ENCODE measurements around the gene BHLHE40. TPM values are rescaled to one million over a fixed set of nuclear protein-coding genes. Genes with fewer than 3 reads are reported as not detected.

Gene BHLHE40
- total and polyA plus RNA-seq, 2 of the 8 experiments (the other 6 are each of a cell fraction or from before 2014, with no cell fraction given): 1.5 to 2.2 TPM

- TF ChIP-seq, protein P1, sequence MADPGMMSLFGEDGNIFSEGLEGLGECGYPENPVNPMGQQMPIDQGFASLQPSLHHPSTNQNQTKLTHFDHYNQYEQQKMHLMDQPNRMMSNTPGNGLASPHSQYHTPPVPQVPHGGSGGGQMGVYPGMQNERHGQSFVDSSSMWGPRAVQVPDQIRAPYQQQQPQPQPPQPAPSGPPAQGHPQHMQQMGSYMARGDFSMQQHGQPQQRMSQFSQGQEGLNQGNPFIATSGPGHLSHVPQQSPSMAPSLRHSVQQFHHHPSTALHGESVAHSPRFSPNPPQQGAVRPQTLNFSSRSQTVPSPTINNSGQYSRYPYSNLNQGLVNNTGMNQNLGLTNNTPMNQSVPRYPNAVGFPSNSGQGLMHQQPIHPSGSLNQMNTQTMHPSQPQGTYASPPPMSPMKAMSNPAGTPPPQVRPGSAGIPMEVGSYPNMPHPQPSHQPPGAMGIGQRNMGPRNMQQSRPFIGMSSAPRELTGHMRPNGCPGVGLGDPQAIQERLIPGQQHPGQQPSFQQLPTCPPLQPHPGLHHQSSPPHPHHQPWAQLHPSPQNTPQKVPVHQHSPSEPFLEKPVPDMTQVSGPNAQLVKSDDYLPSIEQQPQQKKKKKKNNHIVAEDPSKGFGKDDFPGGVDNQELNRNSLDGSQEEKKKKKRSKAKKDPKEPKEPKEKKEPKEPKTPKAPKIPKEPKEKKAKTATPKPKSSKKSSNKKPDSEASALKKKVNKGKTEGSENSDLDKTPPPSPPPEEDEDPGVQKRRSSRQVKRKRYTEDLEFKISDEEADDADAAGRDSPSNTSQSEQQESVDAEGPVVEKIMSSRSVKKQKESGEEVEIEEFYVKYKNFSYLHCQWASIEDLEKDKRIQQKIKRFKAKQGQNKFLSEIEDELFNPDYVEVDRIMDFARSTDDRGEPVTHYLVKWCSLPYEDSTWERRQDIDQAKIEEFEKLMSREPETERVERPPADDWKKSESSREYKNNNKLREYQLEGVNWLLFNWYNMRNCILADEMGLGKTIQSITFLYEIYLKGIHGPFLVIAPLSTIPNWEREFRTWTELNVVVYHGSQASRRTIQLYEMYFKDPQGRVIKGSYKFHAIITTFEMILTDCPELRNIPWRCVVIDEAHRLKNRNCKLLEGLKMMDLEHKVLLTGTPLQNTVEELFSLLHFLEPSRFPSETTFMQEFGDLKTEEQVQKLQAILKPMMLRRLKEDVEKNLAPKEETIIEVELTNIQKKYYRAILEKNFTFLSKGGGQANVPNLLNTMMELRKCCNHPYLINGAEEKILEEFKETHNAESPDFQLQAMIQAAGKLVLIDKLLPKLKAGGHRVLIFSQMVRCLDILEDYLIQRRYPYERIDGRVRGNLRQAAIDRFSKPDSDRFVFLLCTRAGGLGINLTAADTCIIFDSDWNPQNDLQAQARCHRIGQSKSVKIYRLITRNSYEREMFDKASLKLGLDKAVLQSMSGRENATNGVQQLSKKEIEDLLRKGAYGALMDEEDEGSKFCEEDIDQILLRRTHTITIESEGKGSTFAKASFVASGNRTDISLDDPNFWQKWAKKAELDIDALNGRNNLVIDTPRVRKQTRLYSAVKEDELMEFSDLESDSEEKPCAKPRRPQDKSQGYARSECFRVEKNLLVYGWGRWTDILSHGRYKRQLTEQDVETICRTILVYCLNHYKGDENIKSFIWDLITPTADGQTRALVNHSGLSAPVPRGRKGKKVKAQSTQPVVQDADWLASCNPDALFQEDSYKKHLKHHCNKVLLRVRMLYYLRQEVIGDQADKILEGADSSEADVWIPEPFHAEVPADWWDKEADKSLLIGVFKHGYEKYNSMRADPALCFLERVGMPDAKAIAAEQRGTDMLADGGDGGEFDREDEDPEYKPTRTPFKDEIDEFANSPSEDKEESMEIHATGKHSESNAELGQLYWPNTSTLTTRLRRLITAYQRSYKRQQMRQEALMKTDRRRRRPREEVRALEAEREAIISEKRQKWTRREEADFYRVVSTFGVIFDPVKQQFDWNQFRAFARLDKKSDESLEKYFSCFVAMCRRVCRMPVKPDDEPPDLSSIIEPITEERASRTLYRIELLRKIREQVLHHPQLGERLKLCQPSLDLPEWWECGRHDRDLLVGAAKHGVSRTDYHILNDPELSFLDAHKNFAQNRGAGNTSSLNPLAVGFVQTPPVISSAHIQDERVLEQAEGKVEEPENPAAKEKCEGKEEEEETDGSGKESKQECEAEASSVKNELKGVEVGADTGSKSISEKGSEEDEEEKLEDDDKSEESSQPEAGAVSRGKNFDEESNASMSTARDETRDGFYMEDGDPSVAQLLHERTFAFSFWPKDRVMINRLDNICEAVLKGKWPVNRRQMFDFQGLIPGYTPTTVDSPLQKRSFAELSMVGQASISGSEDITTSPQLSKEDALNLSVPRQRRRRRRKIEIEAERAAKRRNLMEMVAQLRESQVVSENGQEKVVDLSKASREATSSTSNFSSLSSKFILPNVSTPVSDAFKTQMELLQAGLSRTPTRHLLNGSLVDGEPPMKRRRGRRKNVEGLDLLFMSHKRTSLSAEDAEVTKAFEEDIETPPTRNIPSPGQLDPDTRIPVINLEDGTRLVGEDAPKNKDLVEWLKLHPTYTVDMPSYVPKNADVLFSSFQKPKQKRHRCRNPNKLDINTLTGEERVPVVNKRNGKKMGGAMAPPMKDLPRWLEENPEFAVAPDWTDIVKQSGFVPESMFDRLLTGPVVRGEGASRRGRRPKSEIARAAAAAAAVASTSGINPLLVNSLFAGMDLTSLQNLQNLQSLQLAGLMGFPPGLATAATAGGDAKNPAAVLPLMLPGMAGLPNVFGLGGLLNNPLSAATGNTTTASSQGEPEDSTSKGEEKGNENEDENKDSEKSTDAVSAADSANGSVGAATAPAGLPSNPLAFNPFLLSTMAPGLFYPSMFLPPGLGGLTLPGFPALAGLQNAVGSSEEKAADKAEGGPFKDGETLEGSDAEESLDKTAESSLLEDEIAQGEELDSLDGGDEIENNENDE (IDR thresholded peaks at IDR 0.05; ENCODE audit: insufficient replicate concordance, low read length): no peak
- TF ChIP-seq KDM4A (IDR thresholded peaks at IDR 0.05; ENCODE audit: low read depth, low read length, severe bottlenecking): no peak
- TF ChIP-seq SUZ12 (IDR thresholded peaks at IDR 0.05; ENCODE audit: low read length): no peak
- TF ChIP-seq BACH1 (IDR thresholded peaks at IDR 0.05; ENCODE audit: low read length): no peak
- TF ChIP-seq KDM5A (IDR thresholded peaks at IDR 0.05; ENCODE audit: low read length): no peak
- no peak for TF ChIP-seq TAF1 (IDR thresholded peaks at IDR 0.05; ENCODE audit: low read depth, low read length)
- TF ChIP-seq CBX5 (IDR thresholded peaks at IDR 0.05; ENCODE audit: low read depth, low read length): no peak
- TF ChIP-seq SIRT6 (IDR thresholded peaks at IDR 0.05; ENCODE audit: low read length): no peak
- TF ChIP-seq GTF2F1 (IDR thresholded peaks at IDR 0.05; ENCODE audit: borderline replicate concordance, low read depth, low read length): no peak
- TF ChIP-seq SP4 (IDR thresholded peaks at IDR 0.05; ENCODE audit: low read length): no peak
- TF ChIP-seq SAP30 (IDR thresholded peaks at IDR 0.05; ENCODE audit: insufficient read depth, insufficient replicate concordance, low read length): no peak
- no peak for TF ChIP-seq SP2 (IDR thresholded peaks at IDR 0.05; ENCODE audit: low read length)
- TF ChIP-seq GABPA (IDR thresholded peaks at IDR 0.05; ENCODE audit: borderline replicate concordance, insufficient read depth, low read length): no peak
These were observed 35.8 kb downstream of the BHLHE40 start (continued) for GRCh38 chr3:5015056-5015455.
